ENCODE data around the gene RAB3IL1.

RAB3IL1 gene

GRCh38 chr11:61873588-61874376 is 43.6 kb downstream of the RAB3IL1 start:
- Histone ChIP-seq H2AFZ (ENCODE audit: low read depth, low read length) (no peak overlapping the region), H3K4me2 (ENCODE audit: insufficient read depth, low read length) (no peak overlapping the region), H3K4me1 (ENCODE audit: insufficient read depth, low read length) (0 out of 2 replicates have a peak, but pooled peaks cover 4% of the 10 kb centered on the region), H3K9me3 (ENCODE audit: insufficient read depth, low read length, severe bottlenecking) (no peaks in the 10 kb centered on the region), H3K4me3 (ENCODE audit: low read depth in 1 of 2, low read length in 2 of 2) (no peak overlapping the region), H3K9ac (ENCODE audit: low read depth, low read length) (no peak overlapping the region), H3K36me3 (ENCODE audit: insufficient read depth, low read length) (no peaks in the 10 kb centered on the region), H3K79me2 (ENCODE audit: insufficient read depth, low read length) (no peaks in the 10 kb centered on the region), H3K27ac (ENCODE audit: low read length) (no peak overlapping the region), H4K20me1 (ENCODE audit: insufficient read depth, low read length) (peaks cover 8% of the 10 kb centered on the region; the same call in 1 of the 2 replicates), H3K27me3 (ENCODE audit: insufficient read depth, low read length, poor library complexity) (no peaks in the 10 kb centered on the region)
- TF ChIP-seq CTCF (IDR thresholded peaks at IDR 0.05; ENCODE audit: borderline replicate concordance, extremely low read depth, low read length, poor library complexity, severe bottlenecking) (no peak), EZH2 (IDR thresholded peaks at IDR 0.05; ENCODE audit: borderline replicate concordance, low read depth, low read length, severe bottlenecking) (no peak)
- DNase-seq = no peak
- no peak for ATAC-seq (ENCODE audit: insufficient read depth, low read depth)

GRCh38 chr11:61872935-61873565 is 44.3 kb downstream of the RAB3IL1 start:
- DNase-seq = no peak
- Histone ChIP-seq H2AFZ (ENCODE audit: low read depth, low read length) (no peak overlapping the region), H3K36me3 (ENCODE audit: insufficient read depth, low read length) (no peaks in the 10 kb centered on the region), H3K4me3 (ENCODE audit: low read depth in 1 of 2, low read length in 2 of 2) (no peak overlapping the region), H3K27ac (ENCODE audit: low read length) (no peak overlapping the region), H3K27me3 (ENCODE audit: insufficient read depth, low read length, poor library complexity) (no peaks in the 10 kb centered on the region), H3K4me2 (ENCODE audit: insufficient read depth, low read length) (no peak overlapping the region), H4K20me1 (ENCODE audit: insufficient read depth, low read length) (peaks cover 8% of the 10 kb centered on the region; the same call in 1 of the 2 replicates), H3K79me2 (ENCODE audit: insufficient read depth, low read length) (no peaks in the 10 kb centered on the region), H3K9ac (ENCODE audit: low read depth, low read length) (no peak overlapping the region), H3K9me3 (ENCODE audit: insufficient read depth, low read length, severe bottlenecking) (no peaks in the 10 kb centered on the region), H3K4me1 (ENCODE audit: insufficient read depth, low read length) (0 out of 2 replicates have a peak, but pooled peaks cover 4% of the 10 kb centered on the region)
- ATAC-seq (ENCODE audit: insufficient read depth, low read depth) = no peak
- TF ChIP-seq CTCF (IDR thresholded peaks at IDR 0.05; ENCODE audit: borderline replicate concordance, extremely low read depth, low read length, poor library complexity, severe bottlenecking) (no peak), EZH2 (IDR thresholded peaks at IDR 0.05; ENCODE audit: borderline replicate concordance, low read depth, low read length, severe bottlenecking) (no peak)

- Histone ChIP-seq H3K9ac (ENCODE audit: low read depth, low read length) (no peak overlapping the region), H3K4me2 (ENCODE audit: insufficient read depth, low read length) (peak overlapping the region; percentile 44; the same call in 1 of the 2 replicates), H3K9me3 (ENCODE audit: insufficient read depth, low read length, severe bottlenecking) (no peaks in the 10 kb centered on the region), H3K79me2 (ENCODE audit: insufficient read depth, low read length) (no peaks in the 10 kb centered on the region), H3K4me1 (ENCODE audit: insufficient read depth, low read length) (0 out of 2 replicates have a peak, but pooled peaks cover 4% of the 10 kb centered on the region), H3K4me3 (ENCODE audit: low read depth in 1 of 2, low read length in 2 of 2) (no peak overlapping the region), H2AFZ (ENCODE audit: low read depth, low read length) (no peak overlapping the region), H3K36me3 (ENCODE audit: insufficient read depth, low read length) (peaks cover 8% of the 10 kb centered on the region), H3K27ac (ENCODE audit: low read length) (no peak overlapping the region), H4K20me1 (ENCODE audit: insufficient read depth, low read length) (peaks cover 9% of the 10 kb centered on the region), H3K27me3 (ENCODE audit: insufficient read depth, low read length, poor library complexity) (no peaks in the 10 kb centered on the region)
- DNase-seq (peak; percentile 59), ATAC-seq (ENCODE audit: insufficient read depth, low read depth) (peak; percentile 76)
- TF ChIP-seq EZH2 (IDR thresholded peaks at IDR 0.05; ENCODE audit: borderline replicate concordance, low read depth, low read length, severe bottlenecking) (no peak), CTCF (IDR thresholded peaks at IDR 0.05; ENCODE audit: borderline replicate concordance, extremely low read depth, low read length, poor library complexity, severe bottlenecking) (peak; percentile 82)
These were observed 46.2 kb downstream of the RAB3IL1 start for GRCh38 chr11:61871158-61871597.
